Measurements from ENCODE around the gene TOB2.
A peak's percentile ranks its signal among the peaks of the same experiment; 100 is the strongest.
"Not testable (repeated sequence)": the region's sequence is repeated elsewhere in the genome, so short reads cannot be mapped to it uniquely, and the experiment has no call there.

TOB2 gene

GRCh38 chr22:41461901-41462300 lies 15.3 kb upstream of the TOB2 start:
- DNase-seq, result no peak

GRCh38 chr22:41460071-41460470 lies 13.5 kb upstream of the TOB2 start:
- not testable (repeated sequence) for DNase-seq

GRCh38 chr22:41459431-41459830 lies 12.8 kb upstream of the TOB2 start:
- no peak for DNase-seq

DNA sequence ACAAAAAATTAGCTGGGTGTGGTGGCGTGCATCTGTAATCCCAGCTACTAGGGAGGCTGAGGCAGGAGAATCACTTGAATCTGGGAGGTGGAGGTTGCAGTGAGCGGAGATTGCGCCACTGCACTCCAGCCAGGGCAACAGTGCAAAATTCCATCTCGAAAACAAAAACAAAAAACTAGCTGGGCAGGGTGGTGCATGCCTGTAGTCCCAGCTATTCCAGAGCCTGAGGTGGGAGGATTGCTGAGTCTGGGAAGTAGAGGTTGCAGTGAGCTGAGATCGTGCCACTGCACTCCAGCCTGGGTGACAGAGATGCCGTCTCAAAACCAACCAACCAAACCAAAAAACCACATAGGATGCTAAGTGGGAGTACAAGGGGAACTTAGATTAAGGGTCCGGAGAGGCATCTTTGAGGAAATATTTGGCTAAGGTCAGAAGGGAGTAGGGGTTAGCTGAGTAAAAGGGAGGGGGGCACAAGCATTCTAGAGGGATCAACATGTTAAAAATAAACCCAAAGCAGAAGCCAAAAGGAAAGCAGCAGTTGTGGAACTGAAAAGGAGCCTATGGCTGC lies 11.6 kb upstream of the TOB2 start:
- DNase-seq, result no peak

GRCh38 chr22:41448189-41448808 lies 1.7 kb upstream of the TOB2 start:
- DNase-seq, result peak; percentile 81

- peak; percentile 38 for DNase-seq
Measured at GRCh38 chr22:41447435-41448188, 1.0 kb upstream of the TOB2 start.

DNA sequence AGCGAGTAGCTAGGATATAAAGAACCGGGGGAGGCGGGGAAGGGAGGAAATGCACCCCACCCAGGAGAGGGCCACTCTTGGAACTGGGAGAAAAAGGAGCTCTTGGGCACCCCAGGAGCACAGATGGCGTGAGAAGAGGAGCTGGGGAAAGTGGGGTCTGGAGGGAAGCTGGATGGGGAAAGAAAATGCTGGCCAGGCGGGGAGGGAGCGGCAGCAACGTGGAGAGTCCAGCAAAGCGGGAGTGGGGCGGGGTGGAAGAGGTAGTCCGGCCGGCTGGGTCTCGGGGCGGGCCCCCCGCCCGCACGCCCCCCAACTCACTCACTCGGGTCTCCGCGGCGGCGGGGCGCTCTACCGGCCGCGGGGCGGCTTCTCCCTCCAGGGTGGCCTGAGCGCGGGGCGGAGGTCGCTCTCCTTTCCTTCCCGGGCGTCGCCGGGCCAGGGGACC lies 522 bp downstream of the TOB2 start:
- DNase-seq, result no peak

GRCh38 chr22:41445129-41446056 lies 1.2 kb downstream of the TOB2 start:
- DNase-seq, result no peak

DNA sequence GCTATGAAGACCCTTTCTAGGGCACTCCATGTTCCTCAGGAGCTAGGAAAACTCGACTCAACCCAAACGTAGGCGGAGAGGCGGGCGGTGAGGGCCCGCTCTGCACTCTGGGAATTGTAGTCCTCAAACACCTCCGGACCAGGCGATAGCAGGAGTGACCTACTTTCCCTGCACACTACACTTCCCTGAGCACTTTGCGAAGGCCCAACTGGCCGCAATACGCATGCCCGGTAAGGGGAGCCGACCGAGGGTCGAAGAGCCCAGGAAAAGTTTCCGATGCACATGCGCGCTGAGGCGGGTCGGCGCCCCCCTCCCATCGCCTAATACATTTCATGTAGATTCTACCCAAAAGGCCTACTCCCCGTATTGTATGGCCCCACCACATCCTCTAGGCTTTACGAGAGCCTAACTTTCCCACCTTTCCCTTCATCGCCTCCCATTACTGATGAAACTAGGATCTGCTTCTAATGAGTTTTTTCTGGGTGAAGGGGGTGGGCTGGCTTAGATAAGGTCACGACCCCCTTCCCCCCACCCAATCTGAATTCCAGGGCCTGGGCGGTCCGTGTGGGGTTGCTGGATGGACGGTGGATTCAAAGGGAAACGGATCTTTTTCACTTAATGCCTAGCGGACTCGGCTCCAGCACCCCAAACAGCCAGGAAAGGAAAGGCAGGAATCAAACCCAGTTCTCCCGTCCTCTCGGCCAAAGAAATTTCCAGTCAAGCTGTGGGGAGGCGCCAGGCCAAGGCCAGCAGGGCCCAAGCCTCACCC lies 2.1 kb downstream of the TOB2 start:
- peak; percentile 78 for DNase-seq

GRCh38 chr22:41442240-41442792 lies 4.3 kb downstream of the TOB2 start:
- no peak for DNase-seq

GRCh38 chr22:41440511-41440910 lies 6.1 kb downstream of the TOB2 start:
- DNase-seq, result not testable (repeated sequence)

DNA sequence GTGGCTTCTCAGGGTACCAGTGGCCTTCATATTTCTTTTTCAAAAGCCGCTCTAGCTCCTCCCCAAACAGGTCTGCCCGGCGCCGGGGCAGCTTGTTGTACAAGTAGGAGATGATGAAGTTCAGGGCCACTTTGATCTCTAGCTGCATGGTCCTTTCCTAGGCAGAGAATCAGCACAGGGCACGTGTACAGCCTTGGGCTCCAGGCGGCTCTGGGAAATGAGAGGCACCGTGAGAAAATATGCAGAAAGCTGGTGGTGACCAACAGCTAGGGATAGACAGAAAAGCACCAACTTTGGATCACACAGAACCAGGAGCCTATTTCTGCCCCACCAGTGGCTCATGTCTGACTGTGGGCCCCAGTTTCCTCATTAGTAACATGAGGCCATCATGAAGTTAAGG lies 9.4 kb downstream of the TOB2 start:
- no peak for DNase-seq

- DNase-seq, result no peak
Measured at GRCh38 chr22:41436322-41437113, 10.1 kb downstream of the TOB2 start.

DNA sequence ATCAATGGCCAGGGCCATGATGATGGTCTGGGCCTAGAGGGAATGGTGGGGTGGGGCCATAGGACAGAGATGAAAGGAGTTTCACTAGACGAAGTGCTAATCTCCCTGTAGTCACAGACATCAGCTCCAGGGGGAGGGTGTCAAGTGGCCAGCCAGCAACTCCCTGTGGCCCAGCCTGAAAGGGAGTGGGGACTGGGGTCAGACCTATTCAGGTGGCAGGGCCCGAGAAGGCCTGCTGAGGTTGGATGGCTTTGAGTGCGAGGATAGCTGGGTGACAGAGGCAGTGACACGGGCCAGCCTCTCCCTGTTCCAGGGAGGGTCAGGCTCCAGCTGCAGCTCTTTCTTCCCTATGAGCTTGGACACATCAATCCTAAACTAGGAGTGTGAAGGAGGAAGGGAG lies 11.0 kb downstream of the TOB2 start:
- no peak for DNase-seq

DNA sequence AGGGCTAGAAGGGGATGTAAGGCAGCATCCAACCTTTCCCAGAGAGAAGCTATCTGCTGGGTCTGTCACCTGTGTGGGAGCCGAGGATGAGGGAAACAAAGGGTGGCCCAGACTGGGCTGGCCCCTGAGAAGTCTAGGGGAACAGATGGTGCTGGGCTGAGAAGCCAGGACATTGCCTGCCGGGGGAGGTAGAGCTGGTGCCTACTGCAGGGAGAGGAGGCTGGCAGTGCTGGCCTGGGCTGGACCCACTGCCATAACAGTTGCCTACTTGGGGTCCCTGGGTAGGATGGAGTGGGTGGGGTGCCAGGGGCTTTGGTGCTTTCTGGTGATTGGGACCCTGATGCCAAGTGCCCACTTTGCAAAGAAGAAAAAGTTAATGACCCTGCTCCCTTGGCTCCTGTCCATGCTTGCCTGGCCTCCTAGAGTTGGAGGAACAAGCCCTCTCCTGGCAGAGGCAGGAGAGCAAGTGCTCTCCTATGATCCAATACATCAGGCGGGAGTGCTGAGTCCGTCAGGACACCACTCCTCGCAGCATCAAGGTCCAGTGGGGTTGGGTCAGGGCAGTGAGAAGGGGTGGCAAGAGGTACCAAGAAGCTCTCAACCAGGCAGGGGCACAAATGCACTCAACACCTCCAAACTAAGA lies 12.1 kb downstream of the TOB2 start:
- DNase-seq, result not testable (repeated sequence)

DNA sequence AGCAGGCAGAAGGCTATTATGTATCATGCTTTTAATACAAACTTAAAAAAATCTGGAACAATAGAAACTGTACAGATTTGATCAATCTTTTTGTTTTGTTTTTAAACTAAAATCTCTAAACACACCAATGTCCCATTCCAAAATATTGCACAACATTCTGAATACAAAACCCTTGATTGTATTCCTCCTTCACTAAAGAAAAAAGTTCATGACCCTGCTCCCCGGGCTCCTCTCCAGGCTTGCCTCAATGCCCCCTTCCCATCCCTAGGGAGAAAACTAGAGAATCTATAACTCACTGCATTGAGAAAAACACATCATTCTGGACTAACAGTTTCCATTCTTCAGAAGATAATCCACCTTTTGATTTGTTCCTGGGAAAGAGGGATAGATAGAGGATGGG lies 13.1 kb downstream of the TOB2 start:
- not testable (repeated sequence) for DNase-seq

DNA sequence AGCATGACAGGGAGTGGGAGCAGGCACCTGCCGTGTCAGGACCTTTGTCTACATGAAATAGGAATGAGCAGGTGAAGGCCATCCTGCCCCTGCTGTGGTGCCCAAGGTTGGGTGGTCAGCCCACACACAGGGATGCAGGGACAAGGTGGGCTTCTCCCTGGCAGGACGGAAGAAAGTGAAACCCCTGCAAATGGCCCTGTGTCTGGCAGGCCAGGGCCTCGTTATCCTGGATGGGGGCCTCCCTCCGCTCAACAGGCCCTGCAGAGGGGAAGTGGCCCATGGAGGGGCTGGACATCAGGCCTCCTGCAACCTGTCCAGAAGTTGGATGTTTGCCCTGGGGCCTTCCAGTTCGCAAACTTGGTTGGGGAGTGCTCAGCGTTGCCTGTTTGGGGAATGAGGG lies 14.9 kb downstream of the TOB2 start:
- DNase-seq, result no peak

- no peak for DNase-seq
Measured at GRCh38 chr22:41429951-41430332, 16.7 kb downstream of the TOB2 start.

- DNase-seq, result no peak
Measured at GRCh38 chr22:41429232-41429950, 17.2 kb downstream of the TOB2 start.
